ENCODE data around the gene CCDC127.
"Not testable (repeated sequence)": the region's sequence is repeated elsewhere in the genome, so short reads cannot be mapped to it uniquely, and the experiment has no call there.

The CCDC127 gene

GRCh38 chr5:234450-234849, 16.5 kb upstream of the CCDC127 start:
- DNase-seq (ENCODE audit: low read depth in 1 of 2, low spot score in 1 of 2) = no peak

GRCh38 chr5:233426-233825, 15.5 kb upstream of the CCDC127 start:
- DNase-seq (ENCODE audit: low read depth in 1 of 2, low spot score in 1 of 2) = not testable (repeated sequence)

GRCh38 chr5:231661-232060, 13.7 kb upstream of the CCDC127 start:
- no peak for DNase-seq (ENCODE audit: low read depth in 1 of 2, low spot score in 1 of 2)

- DNase-seq (ENCODE audit: low read depth in 1 of 2, low spot score in 1 of 2) = no peak
Observed at GRCh38 chr5:230711-231110, 12.8 kb upstream of the CCDC127 start.

GRCh38 chr5:228886-229285, 10.9 kb upstream of the CCDC127 start:
- DNase-seq (ENCODE audit: low read depth in 1 of 2, low spot score in 1 of 2) = no peak

GRCh38 chr5:227375-227774, 9.4 kb upstream of the CCDC127 start:
- DNase-seq (ENCODE audit: low read depth in 1 of 2, low spot score in 1 of 2) = not testable (repeated sequence)

- DNase-seq (ENCODE audit: low read depth in 1 of 2, low spot score in 1 of 2) = no peak
Observed at GRCh38 chr5:225334-225733, 7.4 kb upstream of the CCDC127 start.

- DNase-seq (ENCODE audit: low read depth in 1 of 2, low spot score in 1 of 2) = no peak
Observed at GRCh38 chr5:223791-224190, 5.8 kb upstream of the CCDC127 start.

- DNase-seq (ENCODE audit: low read depth in 1 of 2, low spot score in 1 of 2) = not testable (repeated sequence)
Observed at GRCh38 chr5:222951-223715, 5.2 kb upstream of the CCDC127 start.

GRCh38 chr5:219991-220390, 2.0 kb upstream of the CCDC127 start:
- DNase-seq (ENCODE audit: low read depth in 1 of 2, low spot score in 1 of 2) = no peak

GRCh38 chr5:219460-219863, 1.5 kb upstream of the CCDC127 start:
- DNase-seq (ENCODE audit: low read depth in 1 of 2, low spot score in 1 of 2) = no peak

- no peak for DNase-seq (ENCODE audit: low read depth in 1 of 2, low spot score in 1 of 2)
Observed at GRCh38 chr5:218457-219291, 721 bp upstream of the CCDC127 start.

GRCh38 chr5:216076-216475, 1.9 kb downstream of the CCDC127 start:
- DNase-seq (ENCODE audit: low read depth in 1 of 2, low spot score in 1 of 2) = not testable (repeated sequence)

GRCh38 chr5:215256-215655, 2.7 kb downstream of the CCDC127 start:
- DNase-seq (ENCODE audit: low read depth in 1 of 2, low spot score in 1 of 2) = not testable (repeated sequence)

GRCh38 chr5:213803-214395, 4.1 kb downstream of the CCDC127 start:
- no peak for DNase-seq (ENCODE audit: low read depth in 1 of 2, low spot score in 1 of 2)

GRCh38 chr5:208449-209114, 9.4 kb downstream of the CCDC127 start:
- no peak for DNase-seq (ENCODE audit: low read depth in 1 of 2, low spot score in 1 of 2)

GRCh38 chr5:207599-207998, 10.4 kb downstream of the CCDC127 start:
- DNase-seq (ENCODE audit: low read depth in 1 of 2, low spot score in 1 of 2) = no peak

- no peak for DNase-seq (ENCODE audit: low read depth in 1 of 2, low spot score in 1 of 2)
Observed at GRCh38 chr5:206927-207536, 10.9 kb downstream of the CCDC127 start.

GRCh38 chr5:206406-206805, 11.5 kb downstream of the CCDC127 start:
- DNase-seq (ENCODE audit: low read depth in 1 of 2, low spot score in 1 of 2) = no peak

- no peak for DNase-seq (ENCODE audit: low read depth in 1 of 2, low spot score in 1 of 2)
Observed at GRCh38 chr5:204966-205670, 12.8 kb downstream of the CCDC127 start.
